ENCODE measurements around the gene LY6G5C. TPM values are rescaled to one million over a fixed set of nuclear protein-coding genes. Genes with fewer than 3 reads are reported as not detected.
A peak's percentile ranks its signal among the peaks of the same experiment; 100 is the strongest.

The LY6G5C gene
- total and polyA plus RNA-seq, 2 donors (not counting 1 experiment from before 2014, with no cell fraction given), result 0.83 to 2.0 TPM

DNA sequence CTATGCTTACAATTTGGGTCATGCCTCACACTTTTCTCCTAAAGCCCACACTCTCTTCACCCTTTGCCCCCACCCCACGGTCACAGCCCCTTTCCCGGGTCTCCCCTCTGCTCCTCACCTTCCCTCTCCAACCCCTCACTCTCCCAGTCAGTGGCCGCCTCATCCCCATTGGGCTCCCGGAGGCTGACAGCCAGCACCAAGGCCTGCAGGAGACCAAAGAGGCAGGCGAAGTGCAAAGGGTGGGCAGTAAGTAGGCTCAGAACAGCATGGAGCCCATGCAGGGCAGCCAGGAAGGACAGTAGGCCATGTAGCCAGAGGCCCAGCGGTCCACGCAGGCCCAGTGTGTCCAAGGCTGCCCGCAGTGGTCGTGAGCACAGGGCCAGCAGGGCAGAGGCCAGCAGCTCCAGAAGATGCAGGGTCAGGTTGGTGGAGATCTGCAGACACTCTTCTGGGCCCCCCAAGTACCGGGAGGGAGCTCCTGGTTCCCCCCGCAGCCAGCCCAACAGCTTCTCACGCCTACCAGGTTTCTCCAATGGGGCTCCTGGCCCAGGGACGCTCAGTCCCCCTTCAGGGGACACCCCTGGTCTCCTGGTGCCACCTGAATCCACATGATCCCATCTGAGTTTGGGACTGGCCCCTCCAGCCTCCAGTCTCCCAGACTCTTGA, 21.8 kb downstream of the LY6G5C start:
- Histone ChIP-seq H3K79me2 (ENCODE audit: control insufficient read depth, insufficient read depth, low read length) (peaks cover 43% of the 10 kb centered on the region), H3K4me1 (ENCODE audit: control insufficient read depth, extremely low read depth, insufficient read depth, low read length) (peaks cover 22% of the 10 kb centered on the region), H3K4me2 (ENCODE audit: extremely low read depth, insufficient read depth, low read length) (peak overlapping the region; percentile 100), H3K27ac (ENCODE audit: insufficient read depth, low read length) (no peak overlapping the region), H3K36me3 (ENCODE audit: control insufficient read depth, insufficient read depth, low read length) (peaks cover 5% of the 10 kb centered on the region), H3K4me3 (replicated peaks in 1 of 4; ENCODE audit: control extremely low read depth in 1 of 4, insufficient read depth in 1 of 4, low read depth in 3 of 4, low read length in 4 of 4) (peak overlapping the region; percentile 90 to 99 (median 96)), H3K9me3 (ENCODE audit: control insufficient read depth, insufficient read depth, low read depth, low read length) (no peaks in the 10 kb centered on the region), H3K27me3 (ENCODE audit: control insufficient read depth, insufficient read depth, low read length) (no peaks in the 10 kb centered on the region), H4K20me1 (ENCODE audit: control insufficient read depth, extremely low read depth, insufficient read depth, low read length) (no peaks in the 10 kb centered on the region), H2AFZ (ENCODE audit: low read length) (no peak overlapping the region), H3K9ac (ENCODE audit: insufficient read depth, low read length) (peak overlapping the region; percentile 24)
- TF ChIP-seq EZH2 (IDR thresholded peaks at IDR 0.05; ENCODE audit: low read length, missing control alignments), result no peak
- TF ChIP-seq, protein P1, sequence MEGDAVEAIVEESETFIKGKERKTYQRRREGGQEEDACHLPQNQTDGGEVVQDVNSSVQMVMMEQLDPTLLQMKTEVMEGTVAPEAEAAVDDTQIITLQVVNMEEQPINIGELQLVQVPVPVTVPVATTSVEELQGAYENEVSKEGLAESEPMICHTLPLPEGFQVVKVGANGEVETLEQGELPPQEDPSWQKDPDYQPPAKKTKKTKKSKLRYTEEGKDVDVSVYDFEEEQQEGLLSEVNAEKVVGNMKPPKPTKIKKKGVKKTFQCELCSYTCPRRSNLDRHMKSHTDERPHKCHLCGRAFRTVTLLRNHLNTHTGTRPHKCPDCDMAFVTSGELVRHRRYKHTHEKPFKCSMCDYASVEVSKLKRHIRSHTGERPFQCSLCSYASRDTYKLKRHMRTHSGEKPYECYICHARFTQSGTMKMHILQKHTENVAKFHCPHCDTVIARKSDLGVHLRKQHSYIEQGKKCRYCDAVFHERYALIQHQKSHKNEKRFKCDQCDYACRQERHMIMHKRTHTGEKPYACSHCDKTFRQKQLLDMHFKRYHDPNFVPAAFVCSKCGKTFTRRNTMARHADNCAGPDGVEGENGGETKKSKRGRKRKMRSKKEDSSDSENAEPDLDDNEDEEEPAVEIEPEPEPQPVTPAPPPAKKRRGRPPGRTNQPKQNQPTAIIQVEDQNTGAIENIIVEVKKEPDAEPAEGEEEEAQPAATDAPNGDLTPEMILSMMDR (conservative IDR thresholded peaks at IDR 0.05 in 1 of 2, IDR thresholded peaks at IDR 0.05 in 1 of 2; ENCODE audit: low read depth in 1 of 2, low read length in 2 of 2), result no peak
- DNase-seq (ENCODE audit: low read depth in 2 of 2), result no peak

DNA sequence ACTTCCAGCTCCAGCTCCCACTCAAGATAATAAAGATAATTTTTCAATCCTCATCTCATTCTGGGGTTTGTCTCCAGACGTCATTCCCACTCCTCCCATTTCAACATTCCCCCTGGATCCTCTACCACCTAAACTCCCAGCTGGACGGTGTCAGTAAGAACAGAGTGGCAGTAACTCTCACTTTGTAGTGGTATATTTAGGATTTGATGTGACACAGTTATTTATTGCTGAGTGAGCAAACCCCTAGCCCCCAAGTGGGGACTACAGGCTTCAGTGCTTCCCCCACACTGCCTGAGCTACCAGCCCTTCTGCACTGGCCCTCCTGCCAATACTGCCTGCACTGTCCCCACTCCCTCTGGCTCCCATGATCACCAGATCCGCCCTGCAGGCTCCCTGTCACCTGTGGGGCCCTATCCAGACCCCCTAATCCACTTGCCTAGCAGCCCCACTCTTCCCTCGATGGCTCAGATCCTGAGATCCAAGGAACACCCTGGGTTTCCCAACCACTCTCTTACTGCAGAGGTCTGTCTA, 22.6 kb downstream of the LY6G5C start:
- TF ChIP-seq, protein P1 (conservative IDR thresholded peaks at IDR 0.05 in 1 of 2, IDR thresholded peaks at IDR 0.05 in 1 of 2; ENCODE audit: low read depth in 1 of 2, low read length in 2 of 2), result no peak
- TF ChIP-seq EZH2 (IDR thresholded peaks at IDR 0.05; ENCODE audit: low read length, missing control alignments), result no peak
- H3K27ac ChIP-seq (ENCODE audit: insufficient read depth, low read length), result no peak overlapping the region
- H3K4me2 ChIP-seq (ENCODE audit: extremely low read depth, insufficient read depth, low read length), result peak overlapping the region; percentile 100
- DNase-seq (ENCODE audit: low read depth in 2 of 2), result no peak
- no peak overlapping the region for H2AFZ ChIP-seq (ENCODE audit: low read length)
- H3K9ac ChIP-seq (ENCODE audit: insufficient read depth, low read length), result no peak overlapping the region
- peaks cover 38% of the 10 kb centered on the region for H3K79me2 ChIP-seq (ENCODE audit: control insufficient read depth, insufficient read depth, low read length)
- peaks cover 16% of the 10 kb centered on the region for H3K4me1 ChIP-seq (ENCODE audit: control insufficient read depth, extremely low read depth, insufficient read depth, low read length)
- H4K20me1 ChIP-seq (ENCODE audit: control insufficient read depth, extremely low read depth, insufficient read depth, low read length), result no peaks in the 10 kb centered on the region
- H3K36me3 ChIP-seq (ENCODE audit: control insufficient read depth, insufficient read depth, low read length), result peaks cover 5% of the 10 kb centered on the region
- no peaks in the 10 kb centered on the region for H3K9me3 ChIP-seq (ENCODE audit: control insufficient read depth, insufficient read depth, low read depth, low read length)
- peak overlapping the region in 1 of 4 experiments; percentile 99 for H3K4me3 ChIP-seq (replicated peaks in 1 of 4; ENCODE audit: control extremely low read depth in 1 of 4, insufficient read depth in 1 of 4, low read depth in 3 of 4, low read length in 4 of 4)
- H3K27me3 ChIP-seq (ENCODE audit: control insufficient read depth, insufficient read depth, low read length), result no peaks in the 10 kb centered on the region

DNA sequence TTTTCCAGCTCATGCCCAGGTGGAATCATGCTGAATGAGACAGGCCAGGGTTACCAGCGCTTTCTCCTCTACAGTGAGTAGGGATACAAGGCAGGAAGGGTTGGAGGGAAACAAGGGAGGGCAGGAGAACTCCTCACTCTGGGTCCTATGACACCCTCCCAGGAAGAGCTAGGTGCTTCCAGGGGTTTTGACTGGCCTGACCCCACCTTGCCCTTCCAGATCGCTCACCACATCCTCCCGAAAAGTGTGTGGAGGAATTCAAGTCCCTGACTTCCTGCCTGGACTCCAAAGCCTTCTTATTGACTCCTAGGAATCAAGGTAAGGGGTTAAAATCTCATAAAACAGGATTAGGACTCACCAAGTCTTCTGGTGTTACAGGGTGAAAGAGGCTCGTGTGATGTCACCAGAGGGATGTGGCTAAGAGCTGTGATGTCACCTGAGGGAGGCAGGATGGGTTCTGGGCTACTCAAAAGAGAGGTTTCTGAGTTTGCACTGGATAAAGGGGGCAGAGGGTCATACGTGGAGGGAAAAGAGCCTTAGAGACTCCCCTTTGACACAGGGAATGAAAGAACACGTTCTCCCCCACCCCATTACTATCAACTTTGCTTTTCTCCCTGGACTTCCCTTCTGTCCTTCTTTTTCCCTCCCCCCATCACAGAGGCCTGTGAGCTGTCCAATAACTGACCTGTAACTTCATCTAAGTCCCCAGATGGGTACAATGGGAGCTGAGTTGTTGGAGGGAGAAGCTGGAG, 23.3 kb downstream of the LY6G5C start:
- Histone ChIP-seq H3K27me3 (ENCODE audit: control insufficient read depth, insufficient read depth, low read length) (no peaks in the 10 kb centered on the region), H3K4me3 (replicated peaks in 1 of 4; ENCODE audit: control extremely low read depth in 1 of 4, insufficient read depth in 1 of 4, low read depth in 3 of 4, low read length in 4 of 4) (no peak overlapping the region), H3K9me3 (ENCODE audit: control insufficient read depth, insufficient read depth, low read depth, low read length) (no peaks in the 10 kb centered on the region), H2AFZ (ENCODE audit: low read length) (no peak overlapping the region), H3K79me2 (ENCODE audit: control insufficient read depth, insufficient read depth, low read length) (peaks cover 34% of the 10 kb centered on the region), H3K36me3 (ENCODE audit: control insufficient read depth, insufficient read depth, low read length) (peaks cover 5% of the 10 kb centered on the region), H3K4me2 (ENCODE audit: extremely low read depth, insufficient read depth, low read length) (no peak overlapping the region), H4K20me1 (ENCODE audit: control insufficient read depth, extremely low read depth, insufficient read depth, low read length) (no peaks in the 10 kb centered on the region), H3K27ac (ENCODE audit: insufficient read depth, low read length) (no peak overlapping the region), H3K4me1 (ENCODE audit: control insufficient read depth, extremely low read depth, insufficient read depth, low read length) (peaks cover 13% of the 10 kb centered on the region), H3K9ac (ENCODE audit: insufficient read depth, low read length) (no peak overlapping the region)
- no peak for DNase-seq (ENCODE audit: low read depth in 2 of 2)
- no peak for TF ChIP-seq EZH2 (IDR thresholded peaks at IDR 0.05; ENCODE audit: low read length, missing control alignments)
- TF ChIP-seq, protein P1 (conservative IDR thresholded peaks at IDR 0.05 in 1 of 2, IDR thresholded peaks at IDR 0.05 in 1 of 2; ENCODE audit: low read depth in 1 of 2, low read length in 2 of 2), result no peak
